Measurements from ENCODE around the gene TRIM2. TPM values are rescaled to one million over a fixed set of nuclear protein-coding genes. Genes with fewer than 3 reads are reported as not detected.

Gene TRIM2
- total and polyA plus RNA-seq, 2 of the 8 experiments (the other 6 are each of a cell fraction or from before 2014, with no cell fraction given), result 34.0 to 59.8 TPM

DNA sequence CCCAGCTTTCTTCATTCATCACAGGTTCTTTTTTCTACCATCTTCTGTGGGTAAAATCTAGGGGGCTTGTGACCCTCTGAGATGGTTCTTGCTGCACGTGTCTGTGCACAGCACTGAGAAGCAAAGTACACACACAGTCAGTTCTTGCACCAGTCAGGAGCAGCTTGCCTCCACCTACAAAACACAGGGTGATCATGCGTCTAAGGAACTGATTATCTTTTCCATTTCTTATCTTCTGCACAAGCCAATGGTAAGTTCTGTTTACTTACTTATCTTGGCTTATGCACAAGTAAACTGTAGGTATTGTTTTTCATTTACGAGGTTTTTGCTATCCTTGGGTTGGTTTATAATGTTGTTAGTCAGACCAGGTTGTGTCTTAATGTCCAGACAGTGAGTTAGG, 40.7 kb downstream of the TRIM2 start:
- Histone ChIP-seq H3K4ac (replicated peaks; ENCODE audit: insufficient read length, low read depth, low read length) (no peak overlapping the region), H3K4me1 (replicated peaks in 1 of 4; ENCODE audit: control insufficient read depth in 3 of 4, insufficient read depth in 4 of 4, low read length in 3 of 4) (peaks cover 6 to 24% (median 18%) of the 10 kb centered on the region in 4 experiments), H3K23me2 (ENCODE audit: low read depth, low read length) (peaks cover 6% of the 10 kb centered on the region), H4K91ac (replicated peaks; ENCODE audit: insufficient read length, low read length) (no peak overlapping the region), H3K14ac (ENCODE audit: insufficient read length) (no peak overlapping the region), H4K5ac (ENCODE audit: insufficient read length, low read depth, low read length) (no peak overlapping the region), H4K8ac (ENCODE audit: extremely low read depth, insufficient read depth, low read length) (no peak overlapping the region), H3K9ac (replicated peaks in 1 of 4; ENCODE audit: extremely low read depth in 1 of 4, low read depth in 3 of 4, low read length in 3 of 4) (no peak overlapping the region), H3K18ac (ENCODE audit: extremely low read depth, low read length) (no peak overlapping the region), H2BK15ac (ENCODE audit: low read length) (no peak overlapping the region), H2BK120ac (replicated peaks; ENCODE audit: low read depth, low read length) (no peak overlapping the region), H2BK12ac (ENCODE audit: low read depth, low read length) (no peak overlapping the region), H2AK5ac (ENCODE audit: low read depth, low read length) (no peak overlapping the region), H3K27ac (ENCODE audit: low read depth, low read length) (no peak overlapping the region), H3K36me3 (ENCODE audit: control insufficient read depth in 2 of 4, insufficient read depth in 4 of 4, low read length in 3 of 4) (no peaks in the 10 kb centered on the region), H2AFZ (ENCODE audit: low read length) (no peak overlapping the region), H3K9me3 (ENCODE audit: insufficient read depth in 2 of 2, low read depth in 1 of 2, low read length in 1 of 2) (no peaks in the 10 kb centered on the region), H2BK20ac (ENCODE audit: low read length) (no peak overlapping the region), H4K20me1 (replicated peaks in 1 of 2; ENCODE audit: control insufficient read depth in 1 of 2, insufficient read depth in 2 of 2, low read length in 2 of 2) (no peaks in the 10 kb centered on the region), H3K4me2 (ENCODE audit: insufficient read depth in 1 of 2, low read depth in 2 of 2, low read length in 2 of 2) (no peak overlapping the region), H2BK5ac (ENCODE audit: low read depth, low read length) (no peak overlapping the region), H3K79me1 (ENCODE audit: low read depth, low read length) (peaks cover 2% of the 10 kb centered on the region; the same call in 1 of the 2 replicates), H3K23ac (ENCODE audit: insufficient read length) (no peak overlapping the region), H3K27me3 (replicated peaks in 1 of 4; ENCODE audit: control insufficient read depth in 3 of 4, extremely low read depth in 1 of 4, insufficient read depth in 3 of 4, low read length in 3 of 4) (no peaks in the 10 kb centered on the region), H3K4me3 (ENCODE audit: extremely low read depth in 1 of 4, insufficient read depth in 2 of 4, low read depth in 3 of 4, low read length in 4 of 4) (no peak overlapping the region), H3K56ac (replicated peaks; ENCODE audit: insufficient read length, low read depth, low read length) (no peak overlapping the region), H3K79me2 (ENCODE audit: control insufficient read depth in 1 of 2, insufficient read depth in 2 of 2, low read length in 2 of 2) (no peaks in the 10 kb centered on the region)
- POLR2A ChIA-PET (ENCODE audit: partially characterized antibody), result no interaction called here
- no peak for TF ChIP-seq SP4 (IDR thresholded peaks at IDR 0.05; ENCODE audit: low read length)
- CTCF ChIA-PET (ENCODE audit: partially characterized antibody), result interaction anchor here (0.6 to 2.1 kb wide), 6 partner anchors 12 to 1304 kb away, joined by 3 to 7 read pairs (median 4); no protein-coding TSS in a partner anchor
- 84% methylated on average over 3 of the region's 3 CpGs; no CpG with 5 or more reads in 1 of the 2 experiments for WGBS, 2 experiments (ENCODE audit: extremely low coverage in 1 of 2, insufficient coverage in 1 of 2, insufficient read length in 1 of 2, insufficient replicate concordance in 2 of 2, low coverage in 1 of 2, low lambda C conversion rate in 2 of 2, missing lambda C conversion rate in 1 of 2)
- peak; percentile 13 for FAIRE-seq
- no peak for DNase-seq (ENCODE audit: low read depth in 1 of 2, low spot score in 2 of 2)
